Measurements from ENCODE around the gene TTL. TPM values are rescaled to one million over a fixed set of nuclear protein-coding genes. Genes with fewer than 3 reads are reported as not detected.
"Not testable (repeated sequence)": the region's sequence is repeated elsewhere in the genome, so short reads cannot be mapped to it uniquely, and the experiment has no call there.

TTL gene
- total and polyA plus RNA-seq, 2 of the 13 experiments (the other 11 are each of a cell fraction or from before 2014, with no cell fraction given), result 19.0 to 59.8 TPM

GRCh38 chr2:112434890-112435715 is 46.9 kb upstream of the TTL start:
- H3K27ac ChIP-seq (ENCODE audit: extremely low read length, insufficient read depth, low read length); intact Hi-C loops (cut with micrococcal nuclease; ENCODE audit: unreplicated experiment); FAIRE-seq; H3K79me2 ChIP-seq (ENCODE audit: insufficient read depth, low read length); POLR2A ChIA-PET; H4K20me1 ChIP-seq (ENCODE audit: insufficient read depth, low read length); H3K9ac ChIP-seq (ENCODE audit: insufficient read depth, low read depth, low read length); BruUV-seq (replicated peaks); H3K36me3 ChIP-seq (replicated peaks in 1 of 2; ENCODE audit: control insufficient read depth in 1 of 2, insufficient read depth in 2 of 2, low read length in 2 of 2); DNase-seq (ENCODE audit: low spot score); H3K9me3 ChIP-seq (ENCODE audit: low read length): not testable (repeated sequence)
- peaks cover 37% of the 10 kb centered on the region for H3K4me1 ChIP-seq (ENCODE audit: insufficient read depth, low read length)
- in situ Hi-C loops (cut with HindIII; ENCODE audit: extremely low pct_ligation_motif_present, low pct_unique_long_range_greater_than_20kb), result loop anchor here (10.0 to 25.0 kb wide), 2 partner anchors 173 to 310 kb away; partner anchors contain the start of gene ZC3H8
- WGBS (ENCODE audit: low lambda C conversion rate), result 43% methylated on average over 22 of the region's 33 CpGs
- TF ChIP-seq, protein P1, sequence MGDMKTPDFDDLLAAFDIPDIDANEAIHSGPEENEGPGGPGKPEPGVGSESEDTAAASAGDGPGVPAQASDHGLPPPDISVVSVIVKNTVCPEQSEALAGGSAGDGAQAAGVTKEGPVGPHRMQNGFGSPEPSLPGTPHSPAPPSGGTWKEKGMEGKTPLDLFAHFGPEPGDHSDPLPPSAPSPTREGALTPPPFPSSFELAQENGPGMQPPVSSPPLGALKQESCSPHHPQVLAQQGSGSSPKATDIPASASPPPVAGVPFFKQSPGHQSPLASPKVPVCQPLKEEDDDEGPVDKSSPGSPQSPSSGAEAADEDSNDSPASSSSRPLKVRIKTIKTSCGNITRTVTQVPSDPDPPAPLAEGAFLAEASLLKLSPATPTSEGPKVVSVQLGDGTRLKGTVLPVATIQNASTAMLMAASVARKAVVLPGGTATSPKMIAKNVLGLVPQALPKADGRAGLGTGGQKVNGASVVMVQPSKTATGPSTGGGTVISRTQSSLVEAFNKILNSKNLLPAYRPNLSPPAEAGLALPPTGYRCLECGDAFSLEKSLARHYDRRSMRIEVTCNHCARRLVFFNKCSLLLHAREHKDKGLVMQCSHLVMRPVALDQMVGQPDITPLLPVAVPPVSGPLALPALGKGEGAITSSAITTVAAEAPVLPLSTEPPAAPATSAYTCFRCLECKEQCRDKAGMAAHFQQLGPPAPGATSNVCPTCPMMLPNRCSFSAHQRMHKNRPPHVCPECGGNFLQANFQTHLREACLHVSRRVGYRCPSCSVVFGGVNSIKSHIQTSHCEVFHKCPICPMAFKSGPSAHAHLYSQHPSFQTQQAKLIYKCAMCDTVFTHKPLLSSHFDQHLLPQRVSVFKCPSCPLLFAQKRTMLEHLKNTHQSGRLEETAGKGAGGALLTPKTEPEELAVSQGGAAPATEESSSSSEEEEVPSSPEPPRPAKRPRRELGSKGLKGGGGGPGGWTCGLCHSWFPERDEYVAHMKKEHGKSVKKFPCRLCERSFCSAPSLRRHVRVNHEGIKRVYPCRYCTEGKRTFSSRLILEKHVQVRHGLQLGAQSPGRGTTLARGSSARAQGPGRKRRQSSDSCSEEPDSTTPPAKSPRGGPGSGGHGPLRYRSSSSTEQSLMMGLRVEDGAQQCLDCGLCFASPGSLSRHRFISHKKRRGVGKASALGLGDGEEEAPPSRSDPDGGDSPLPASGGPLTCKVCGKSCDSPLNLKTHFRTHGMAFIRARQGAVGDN (CRISPR knock-in tag; IDR thresholded peaks at IDR 0.05), result peak; percentile 55
- TF ChIP-seq EED (CRISPR knock-in tag; IDR thresholded peaks at IDR 0.05) (0 out of 2 replicates have a peak, but pooled peaks have one; percentile 24), ARID4A (CRISPR knock-in tag; IDR thresholded peaks at IDR 0.05; ENCODE audit: borderline replicate concordance) (peak; percentile 20; the same call in 1 of the 2 replicates)
- peak overlapping the region; percentile 61 for H2AFZ ChIP-seq (ENCODE audit: low read length)
- H3K27me3 ChIP-seq (ENCODE audit: control insufficient read depth in 1 of 2, insufficient read depth in 2 of 2, low read length in 2 of 2), result peaks cover 0 to 18% of the 10 kb centered on the region in 2 experiments; a peak in 1 of 5 replicates
- peak overlapping the region; percentile 23 to 58 (median 34); a peak in 5 of 6 replicates for H3K4me3 ChIP-seq (replicated peaks in 1 of 3; ENCODE audit: insufficient read depth in 1 of 3, low read depth in 2 of 3, low read length in 3 of 3)
- ATAC-seq, result peak; percentile 22
- H3K4me2 ChIP-seq (ENCODE audit: low read depth, low read length), result peak overlapping the region; percentile 74
- CTCF ChIA-PET (ENCODE audit: low intra/inter-chr PET ratio, low total read pairs), result interaction anchor here (1.9 to 3.0 kb wide), 2 partner anchors 175 to 313 kb away, joined by 14 to 18 read pairs; no protein-coding TSS in a partner anchor
